ENCODE measurements around the gene TRIP13. TPM values are rescaled to one million over a fixed set of nuclear protein-coding genes. Genes with fewer than 3 reads are reported as not detected.

The TRIP13 gene
- total RNA-seq, 1 donor from 2014 or later, result 11.9 TPM

DNA sequence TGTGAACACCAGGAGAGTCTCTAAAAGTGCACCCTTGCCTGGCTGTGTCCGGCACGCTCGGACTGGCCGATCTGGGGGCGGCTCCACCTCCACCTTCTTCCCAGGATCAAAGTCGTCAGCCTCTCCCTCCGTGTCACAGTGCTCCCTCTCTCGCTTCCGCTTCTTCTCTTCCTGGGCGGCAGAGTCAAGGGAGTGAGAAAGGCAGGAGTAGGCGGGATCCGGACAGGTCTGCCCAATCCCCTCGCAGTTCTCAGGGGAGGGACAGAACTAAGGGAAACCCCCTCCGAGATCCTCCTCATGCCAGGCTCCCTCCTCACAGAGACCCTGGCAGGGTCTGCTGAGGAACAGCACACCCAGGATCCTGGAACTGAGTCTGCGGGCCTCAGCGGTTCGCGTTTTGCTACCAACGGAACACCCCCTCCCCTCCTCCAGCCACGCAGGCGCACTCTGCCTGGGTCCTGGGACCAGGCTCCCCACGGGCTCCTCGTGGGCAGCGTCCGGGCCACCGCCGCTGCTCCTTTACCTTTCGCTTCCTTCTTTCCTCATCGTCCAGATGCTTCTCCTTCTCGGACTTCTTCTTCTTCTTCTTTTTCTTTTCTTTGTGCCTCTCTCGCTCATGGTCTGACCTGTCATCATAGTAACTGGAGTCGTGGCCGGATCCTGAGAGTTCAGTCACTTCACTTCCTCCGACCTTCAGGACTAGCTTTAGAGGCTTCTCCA is 1.4 kb upstream of the TRIP13 start:
- Mint-ChIP-seq H3K4me3 (ENCODE audit: low read depth) (peak overlapping the region; percentile 85), H3K27ac (peak overlapping the region; percentile 95), H3K9me3 (ENCODE audit: low read depth) (no peaks in the 10 kb centered on the region), H3K4me1 (ENCODE audit: low read depth) (peaks cover 14% of the 10 kb centered on the region), H3K36me3 (ENCODE audit: insufficient read depth) (peaks cover 14% of the 10 kb centered on the region), H3K27me3 (no peaks in the 10 kb centered on the region)
- DNase-seq (ENCODE audit: low spot score, unreplicated experiment), result no peak
- no peak for TF ChIP-seq CTCF (IDR thresholded peaks at IDR 0.05; ENCODE audit: unreplicated experiment)

DNA sequence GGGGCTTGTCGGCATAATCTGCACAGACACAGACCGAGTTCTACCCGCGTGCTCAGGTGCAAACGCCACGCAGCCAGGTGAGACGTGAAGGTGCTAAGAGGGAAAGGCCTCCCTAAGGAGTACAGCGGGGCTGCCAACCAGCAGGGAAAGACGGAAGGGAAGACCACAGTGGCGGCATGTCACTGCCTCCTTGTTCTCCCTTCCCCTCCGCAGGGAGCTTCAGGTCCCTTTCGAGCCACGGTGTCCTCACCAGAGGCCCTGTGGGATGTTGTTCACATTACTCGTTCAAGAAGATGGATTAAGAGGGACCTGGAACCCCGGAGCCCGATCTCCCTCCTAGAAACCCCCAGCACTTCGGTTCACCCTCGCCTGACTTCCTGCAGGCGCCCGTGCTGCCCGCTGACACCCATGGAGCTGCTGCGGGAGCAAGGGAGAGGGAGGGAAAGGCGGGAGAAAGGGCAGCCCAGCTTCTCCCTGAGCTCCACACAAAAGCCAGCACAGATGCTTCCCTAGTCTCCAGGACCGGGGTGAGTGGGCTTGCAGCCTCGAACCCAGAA is 769 bp upstream of the TRIP13 start:
- peaks cover 14% of the 10 kb centered on the region for H3K4me1 Mint-ChIP-seq (ENCODE audit: low read depth)
- DNase-seq (ENCODE audit: low spot score, unreplicated experiment), result no peak
- no peaks in the 10 kb centered on the region for H3K9me3 Mint-ChIP-seq (ENCODE audit: low read depth)
- no peak for TF ChIP-seq CTCF (IDR thresholded peaks at IDR 0.05; ENCODE audit: unreplicated experiment)
- peak overlapping the region; percentile 95 for H3K27ac Mint-ChIP-seq
- no peaks in the 10 kb centered on the region for H3K27me3 Mint-ChIP-seq
- H3K4me3 Mint-ChIP-seq (ENCODE audit: low read depth), result peak overlapping the region; percentile 85
- peaks cover 14% of the 10 kb centered on the region for H3K36me3 Mint-ChIP-seq (ENCODE audit: insufficient read depth)

DNA sequence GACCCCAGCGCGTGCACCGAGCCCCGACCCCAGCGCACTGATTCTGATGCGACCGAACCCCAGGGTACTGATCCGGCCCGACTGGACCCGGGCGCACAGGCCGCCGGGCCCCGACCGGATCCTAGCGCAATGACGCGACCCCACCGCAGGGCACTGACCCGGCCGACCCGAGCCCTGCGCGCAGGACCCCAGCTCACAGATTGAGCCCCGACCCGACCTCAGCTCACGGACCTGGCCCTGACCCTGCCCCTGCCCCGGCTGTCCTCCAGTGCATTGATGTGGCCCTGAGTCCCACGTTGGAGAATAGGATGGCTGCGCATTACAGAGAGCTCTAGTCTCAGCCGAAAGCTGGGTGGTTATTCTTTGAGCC is 438 bp downstream of the TRIP13 start:
- no peak for DNase-seq (ENCODE audit: low spot score, unreplicated experiment)
- Mint-ChIP-seq H3K36me3 (ENCODE audit: insufficient read depth) (peaks cover 11% of the 10 kb centered on the region), H3K4me3 (ENCODE audit: low read depth) (peak overlapping the region; percentile 74), H3K9me3 (ENCODE audit: low read depth) (no peaks in the 10 kb centered on the region), H3K27ac (no peak overlapping the region), H3K27me3 (no peaks in the 10 kb centered on the region), H3K4me1 (ENCODE audit: low read depth) (peaks cover 14% of the 10 kb centered on the region)
- no peak for TF ChIP-seq CTCF (IDR thresholded peaks at IDR 0.05; ENCODE audit: unreplicated experiment)

DNA sequence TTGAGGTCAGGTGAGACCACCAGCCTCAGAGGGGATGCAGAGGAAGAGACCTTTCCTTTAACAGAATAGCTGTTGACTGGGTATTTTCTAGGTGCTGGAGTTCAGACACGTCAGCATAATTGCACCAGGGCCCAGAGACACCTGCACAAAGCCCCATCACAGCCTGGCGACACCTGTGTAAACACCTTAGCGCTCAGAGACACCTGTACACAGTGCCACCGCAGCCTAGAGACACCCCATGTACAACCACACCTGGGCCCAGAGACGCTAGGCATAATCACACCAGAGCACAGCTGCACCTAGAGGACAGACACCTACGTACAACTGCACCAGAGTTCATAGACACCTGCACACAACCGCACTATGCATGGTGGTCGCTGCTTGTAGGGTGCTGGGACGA is 1.0 kb downstream of the TRIP13 start:
- H3K4me1 Mint-ChIP-seq (ENCODE audit: low read depth), result peaks cover 14% of the 10 kb centered on the region
- peak overlapping the region; percentile 74 for H3K4me3 Mint-ChIP-seq (ENCODE audit: low read depth)
- peaks cover 6% of the 10 kb centered on the region for H3K36me3 Mint-ChIP-seq (ENCODE audit: insufficient read depth)
- no peak for TF ChIP-seq CTCF (IDR thresholded peaks at IDR 0.05; ENCODE audit: unreplicated experiment)
- no peak for DNase-seq (ENCODE audit: low spot score, unreplicated experiment)
- no peak overlapping the region for H3K27ac Mint-ChIP-seq
- H3K27me3 Mint-ChIP-seq, result no peaks in the 10 kb centered on the region
- H3K9me3 Mint-ChIP-seq (ENCODE audit: low read depth), result no peaks in the 10 kb centered on the region

GRCh38 chr5:900781-901180 is 8.1 kb downstream of the TRIP13 start:
- Mint-ChIP-seq H3K4me3 (ENCODE audit: low read depth) (no peak overlapping the region), H3K4me1 (ENCODE audit: low read depth) (no peaks in the 10 kb centered on the region), H3K9me3 (ENCODE audit: low read depth) (no peaks in the 10 kb centered on the region), H3K27me3 (no peaks in the 10 kb centered on the region), H3K27ac (no peak overlapping the region), H3K36me3 (ENCODE audit: insufficient read depth) (peaks cover 4% of the 10 kb centered on the region)
- no peak for TF ChIP-seq CTCF (IDR thresholded peaks at IDR 0.05; ENCODE audit: unreplicated experiment)
- no peak for DNase-seq (ENCODE audit: low spot score, unreplicated experiment)

All from progenitor cell of endocrine pancreas (in vitro differentiated cells).